Measurements from ENCODE around the gene ANKRD22.
"Not testable (repeated sequence)": the region's sequence is repeated elsewhere in the genome, so short reads cannot be mapped to it uniquely, and the experiment has no call there.

The ANKRD22 gene

DNA sequence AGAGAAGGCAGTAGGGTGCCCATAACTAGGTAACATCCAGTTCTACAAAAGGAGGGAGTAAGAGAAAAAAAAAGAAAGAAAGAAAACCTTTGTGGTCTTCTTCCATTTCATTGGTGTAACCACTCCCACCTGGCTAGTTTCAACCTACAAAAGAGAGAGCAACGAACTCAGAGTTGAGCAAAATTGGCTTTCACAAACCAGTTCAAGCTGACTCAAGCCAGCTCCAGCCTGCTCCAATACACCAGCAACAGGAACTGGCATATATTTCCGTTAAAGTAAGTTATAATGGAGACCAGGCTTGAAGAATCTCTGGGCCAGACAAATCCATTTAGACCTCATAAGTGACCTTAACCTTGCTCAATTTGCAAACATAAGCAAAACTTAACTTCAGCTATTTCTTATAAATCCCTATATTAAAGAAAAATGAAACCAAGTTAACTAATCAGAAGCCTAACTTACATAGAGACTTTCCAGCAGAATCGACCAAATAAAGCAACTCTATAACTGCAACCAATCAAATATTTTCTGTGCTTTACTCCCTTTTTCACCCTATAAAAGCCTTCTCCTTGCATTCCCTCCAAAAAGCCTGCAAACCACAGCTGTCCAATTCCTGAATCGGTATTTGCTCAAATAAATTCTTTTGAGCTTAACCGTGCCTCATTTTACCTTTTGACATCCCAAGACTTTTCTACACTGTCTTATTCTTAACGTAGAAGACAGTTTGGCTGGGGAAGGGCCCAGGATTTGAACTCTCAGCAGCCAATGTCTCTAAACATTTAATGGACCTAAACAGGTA is 10.1 kb downstream of the ANKRD22 start:
- DNase-seq: no peak
- in situ Hi-C loops (cut with HindIII; ENCODE audit: low pct_ligation_motif_present, low pct_unique_long_range_greater_than_20kb, low sequenced_read_pairs): no loop called here

DNA sequence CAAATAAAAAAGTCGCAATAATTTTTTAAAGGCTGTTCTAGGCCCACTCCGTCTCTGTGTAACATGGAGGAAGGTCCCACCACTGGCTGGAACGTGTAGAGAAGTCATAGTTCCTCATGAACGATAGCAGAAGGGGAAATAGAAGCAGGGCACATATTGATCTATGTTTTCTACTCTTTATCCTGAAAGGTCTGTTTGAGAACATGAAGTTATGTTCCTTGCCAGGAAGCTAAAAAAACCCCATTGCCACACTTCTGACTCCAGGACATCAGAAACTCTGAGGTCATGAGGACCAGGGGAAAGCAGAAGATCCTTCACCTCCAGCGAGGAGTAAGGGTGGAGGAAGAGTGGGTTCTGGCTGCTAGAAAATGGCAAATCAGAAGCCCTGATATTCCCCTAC is 10.8 kb downstream of the ANKRD22 start:
- no peak for DNase-seq
- in situ Hi-C loops (cut with HindIII; ENCODE audit: low pct_ligation_motif_present, low pct_unique_long_range_greater_than_20kb, low sequenced_read_pairs): no loop called here

DNA sequence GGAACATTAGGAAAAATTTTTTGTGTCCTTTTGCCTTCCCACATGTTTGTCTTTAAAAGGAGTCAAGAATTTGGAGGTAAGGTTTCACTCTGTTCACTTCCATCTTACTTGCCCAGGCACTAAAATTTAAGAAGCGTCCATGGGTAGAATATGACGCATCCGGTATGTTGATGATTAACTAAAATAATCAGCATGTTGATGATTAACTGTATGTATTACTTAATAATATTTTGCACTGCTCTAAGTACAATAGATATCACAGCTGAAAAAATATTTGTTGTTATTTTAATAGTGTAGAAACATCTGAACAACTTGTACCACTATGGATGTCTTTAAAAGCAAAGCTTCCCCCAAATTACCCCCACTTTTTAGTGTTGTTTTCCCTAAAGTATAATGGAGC is 11.5 kb downstream of the ANKRD22 start:
- DNase-seq: peak; percentile 14
- in situ Hi-C loops (cut with HindIII; ENCODE audit: low pct_ligation_motif_present, low pct_unique_long_range_greater_than_20kb, low sequenced_read_pairs): no loop called here

DNA sequence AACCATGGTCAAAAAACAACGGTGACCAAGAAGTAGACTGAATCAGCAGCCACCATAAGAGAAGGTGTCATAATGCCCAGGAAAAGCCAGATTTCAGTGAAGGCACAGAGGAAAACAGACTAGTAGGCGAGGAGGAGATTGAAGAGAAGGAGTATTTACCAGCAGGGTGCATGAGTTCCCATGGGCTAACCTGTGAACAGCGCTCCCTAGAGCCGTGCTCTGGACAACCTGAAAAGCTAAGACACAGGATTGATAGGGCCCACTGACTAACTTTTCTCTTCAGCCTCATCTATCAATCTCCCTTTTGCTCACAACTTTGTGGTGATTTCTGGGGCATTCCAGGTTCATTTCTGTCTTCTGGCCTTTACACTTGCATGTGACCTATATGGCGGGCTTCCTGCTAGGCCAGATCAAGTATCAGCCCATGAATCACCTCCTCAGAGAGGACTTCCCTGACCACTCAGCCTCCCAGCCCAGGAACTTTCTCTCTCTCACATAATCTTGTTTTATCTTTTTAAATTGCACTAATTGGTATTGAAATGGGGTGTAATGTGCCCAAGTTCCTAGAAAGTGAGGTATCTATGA is 12.8 kb downstream of the ANKRD22 start:
- in situ Hi-C loops (cut with HindIII; ENCODE audit: low pct_ligation_motif_present, low pct_unique_long_range_greater_than_20kb, low sequenced_read_pairs): no loop called here
- no peak for DNase-seq

DNA sequence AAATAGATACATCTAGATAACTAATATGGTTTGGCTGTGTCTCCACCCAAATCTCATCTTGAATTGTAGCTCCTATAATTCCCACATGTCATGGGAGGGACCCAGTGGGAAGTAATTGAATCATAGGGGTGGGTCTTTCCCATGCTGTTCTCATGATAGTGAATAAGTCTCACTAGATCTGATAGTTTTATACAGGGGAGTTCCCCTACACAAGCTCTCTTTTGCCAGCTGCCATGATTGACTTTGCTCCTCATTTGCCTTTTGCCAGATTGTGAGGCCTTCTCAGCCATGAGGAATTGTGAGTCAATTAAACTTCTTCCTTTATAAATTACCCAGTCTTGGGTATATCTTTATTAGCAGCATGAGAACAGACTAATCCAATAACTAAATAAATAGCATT is 14.0 kb downstream of the ANKRD22 start:
- DNase-seq; in situ Hi-C loops (cut with HindIII; ENCODE audit: low pct_ligation_motif_present, low pct_unique_long_range_greater_than_20kb, low sequenced_read_pairs): not testable (repeated sequence)

DNA sequence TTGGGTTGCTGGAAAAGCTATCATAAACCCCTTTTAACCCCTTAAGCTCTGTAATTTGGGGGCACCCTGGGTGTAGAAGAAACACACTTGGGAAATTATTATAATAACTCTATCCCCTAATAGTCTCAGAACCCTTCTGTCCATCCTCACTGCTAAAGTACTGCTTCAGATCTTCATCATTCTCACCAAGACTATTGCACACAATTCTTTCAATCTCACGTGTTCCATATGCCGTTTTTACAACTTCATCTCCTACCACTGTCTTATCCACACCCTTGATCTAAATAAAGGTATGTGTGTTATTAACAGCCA is 15.8 kb downstream of the ANKRD22 start:
- in situ Hi-C loops (cut with HindIII; ENCODE audit: low pct_ligation_motif_present, low pct_unique_long_range_greater_than_20kb, low sequenced_read_pairs): no loop called here
- DNase-seq: no peak

DNA sequence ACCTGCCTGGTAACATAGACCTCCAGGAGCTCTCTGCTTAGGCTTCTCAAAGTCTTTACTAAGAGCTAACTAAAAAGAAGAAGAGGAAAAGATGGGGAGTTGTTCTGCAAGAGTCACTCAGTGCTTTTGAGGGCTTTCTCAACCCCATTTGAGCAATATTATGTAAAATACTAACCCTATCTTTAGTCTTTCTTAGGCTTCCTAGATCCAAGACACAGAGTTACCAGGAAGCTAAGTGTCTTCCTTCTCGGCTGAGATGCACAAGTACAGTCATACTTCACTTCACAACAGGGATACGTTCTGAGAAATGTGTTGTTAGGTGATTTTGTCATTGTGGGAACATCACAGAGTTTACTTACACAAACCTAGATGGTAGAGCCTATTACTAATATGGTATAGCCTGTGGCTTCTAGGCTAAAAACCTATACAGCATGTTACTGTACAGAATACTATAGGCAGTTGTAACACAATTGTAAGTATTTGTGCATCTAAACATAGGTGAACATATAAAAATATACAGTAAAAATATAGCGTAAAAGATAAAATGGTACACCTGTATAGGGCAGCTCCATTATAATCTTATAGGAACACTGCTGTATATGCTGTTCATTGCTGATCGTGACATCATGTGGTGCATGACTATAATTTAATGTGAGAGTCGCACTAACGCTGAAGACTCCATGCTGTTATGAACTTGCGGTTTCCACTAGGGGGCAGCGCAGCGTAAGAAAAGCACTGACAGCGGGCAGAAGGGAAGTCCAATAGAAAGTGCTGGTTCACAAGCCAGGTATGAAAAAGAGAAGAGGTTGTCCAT is 16.3 kb downstream of the ANKRD22 start:
- in situ Hi-C loops (cut with HindIII; ENCODE audit: low pct_ligation_motif_present, low pct_unique_long_range_greater_than_20kb, low sequenced_read_pairs): no loop called here
- peak; percentile 88 for DNase-seq

DNA sequence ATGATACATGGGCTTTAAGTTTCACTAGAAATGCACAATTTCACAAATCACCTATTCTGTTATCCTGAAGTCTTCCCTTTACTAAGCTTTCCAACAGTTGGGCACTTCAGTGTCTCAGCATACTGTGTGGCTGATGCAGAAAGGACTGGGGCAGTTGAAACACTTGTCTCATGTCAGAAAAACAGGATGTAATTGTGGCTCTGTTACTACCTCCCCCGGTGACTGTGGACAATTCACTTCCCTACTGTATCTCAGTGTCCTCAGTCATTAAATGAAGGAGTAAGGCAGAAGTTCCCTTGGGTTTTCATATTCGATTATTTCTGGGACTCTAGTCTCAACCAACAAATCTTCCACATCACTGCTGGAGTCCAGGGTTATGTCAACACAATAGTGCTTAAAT is 17.9 kb downstream of the ANKRD22 start:
- DNase-seq: no peak
- in situ Hi-C loops (cut with HindIII; ENCODE audit: low pct_ligation_motif_present, low pct_unique_long_range_greater_than_20kb, low sequenced_read_pairs): no loop called here

DNA sequence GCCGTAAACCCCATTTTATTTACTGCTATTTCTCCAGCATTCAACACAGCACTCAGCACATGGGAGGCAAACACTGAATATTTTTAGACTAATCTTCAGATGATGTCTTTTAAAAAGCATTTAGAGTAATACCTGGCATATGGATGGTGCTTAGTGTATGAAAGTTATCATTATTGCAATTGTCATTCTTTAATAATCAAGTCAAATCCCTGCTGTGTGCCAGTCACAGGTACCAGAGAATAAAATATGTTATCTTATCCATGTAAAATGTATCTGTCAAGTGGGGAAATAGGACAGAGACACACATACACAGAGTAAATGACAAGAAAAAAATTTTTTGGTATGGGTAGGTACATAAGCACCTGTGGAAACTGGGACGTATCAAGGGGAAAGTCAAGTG is 18.5 kb downstream of the ANKRD22 start:
- no peak for DNase-seq
- in situ Hi-C loops (cut with HindIII; ENCODE audit: low pct_ligation_motif_present, low pct_unique_long_range_greater_than_20kb, low sequenced_read_pairs): no loop called here

DNA sequence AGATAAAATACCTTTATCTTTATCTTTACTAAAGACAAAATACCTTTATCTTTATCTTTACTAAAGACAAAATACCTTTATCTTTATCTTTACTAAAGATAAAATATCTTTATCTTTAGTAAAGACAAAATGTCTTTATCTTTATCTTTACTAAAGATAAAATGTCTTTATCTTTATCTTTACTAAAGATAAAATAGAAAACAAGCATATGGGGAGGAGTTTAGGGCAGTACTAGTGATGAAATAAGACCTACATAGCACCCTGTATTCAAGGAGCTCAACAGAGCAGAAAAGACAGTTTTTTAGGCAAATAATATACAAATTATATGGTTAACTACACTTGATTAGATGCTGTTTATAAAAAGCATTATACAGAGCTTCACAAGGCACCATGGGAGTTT is 19.3 kb downstream of the ANKRD22 start:
- in situ Hi-C loops (cut with HindIII; ENCODE audit: low pct_ligation_motif_present, low pct_unique_long_range_greater_than_20kb, low sequenced_read_pairs): no loop called here

DNA sequence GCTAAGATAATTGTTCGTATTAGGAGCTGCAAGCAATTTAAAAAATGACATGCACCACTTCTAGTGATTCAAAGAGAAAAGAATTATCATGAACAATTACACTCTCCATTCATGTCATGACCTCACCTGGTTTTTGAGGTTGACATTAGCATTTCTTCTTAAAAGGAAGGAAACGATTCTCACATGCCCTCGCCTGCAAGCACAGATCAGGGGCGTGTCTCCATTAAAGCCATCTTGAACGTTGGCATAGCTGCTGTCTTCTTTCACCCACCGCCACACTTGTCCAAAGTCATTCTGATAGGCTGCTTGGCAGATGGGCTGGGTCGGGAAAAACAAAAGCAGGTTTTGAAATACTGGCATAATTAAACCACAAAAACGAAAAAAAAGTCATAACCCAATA is 19.9 kb downstream of the ANKRD22 start:
- in situ Hi-C loops (cut with HindIII; ENCODE audit: low pct_ligation_motif_present, low pct_unique_long_range_greater_than_20kb, low sequenced_read_pairs): no loop called here
- no peak for DNase-seq

More for the DNA sequence above, 19.3 kb downstream of the ANKRD22 start:
- DNase-seq: no peak

DNA sequence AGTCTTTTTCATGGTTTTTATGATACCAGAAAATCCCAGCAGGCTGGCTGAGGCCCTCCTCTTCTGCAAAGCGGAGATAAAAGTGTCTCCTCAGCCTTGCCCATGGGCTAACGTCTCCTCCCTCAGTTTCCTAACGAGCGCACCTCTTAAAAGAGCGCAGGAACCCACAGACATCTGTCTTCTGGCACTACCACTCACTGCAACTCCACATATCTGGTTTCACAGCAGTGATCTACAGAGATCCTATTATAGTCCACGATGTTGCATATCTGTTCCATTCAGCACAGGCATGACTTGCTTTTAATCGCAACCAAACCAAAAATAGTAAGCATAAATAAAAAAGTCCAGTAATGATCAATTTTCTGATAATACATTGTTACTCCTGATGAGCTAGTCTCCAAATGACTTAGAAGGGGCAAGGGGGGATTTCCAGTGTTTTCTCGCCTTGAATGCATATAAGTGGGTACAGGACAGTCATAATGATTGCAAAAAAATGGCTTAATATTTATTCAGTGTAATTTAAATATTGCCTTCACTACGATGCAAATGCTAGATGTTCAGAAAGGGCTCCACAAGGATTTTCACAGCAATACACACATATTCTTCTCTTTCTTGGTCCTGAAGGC is 20.9 kb downstream of the ANKRD22 start:
- no peak for DNase-seq
- in situ Hi-C loops (cut with HindIII; ENCODE audit: low pct_ligation_motif_present, low pct_unique_long_range_greater_than_20kb, low sequenced_read_pairs): no loop called here

DNA sequence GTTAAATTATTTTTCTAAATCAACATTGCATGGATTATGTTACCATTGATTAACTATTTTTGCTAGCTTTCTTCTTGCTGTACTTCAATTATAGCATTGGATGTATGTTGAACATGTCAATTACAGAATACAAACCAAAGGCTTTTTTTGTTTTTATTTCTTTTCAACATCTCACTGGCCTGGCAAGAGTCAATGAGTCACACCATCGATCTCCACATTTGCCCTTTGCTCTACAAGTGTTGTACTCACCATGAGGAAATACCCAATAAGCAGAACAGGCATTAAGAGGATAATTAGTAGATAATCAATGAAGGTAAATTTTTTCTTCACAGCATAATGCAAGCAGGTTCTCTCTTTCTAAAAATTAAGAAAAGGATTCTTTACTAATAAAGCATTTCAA is 23.3 kb downstream of the ANKRD22 start:
- no peak for DNase-seq
- in situ Hi-C loops (cut with HindIII; ENCODE audit: low pct_ligation_motif_present, low pct_unique_long_range_greater_than_20kb, low sequenced_read_pairs): no loop called here

DNA sequence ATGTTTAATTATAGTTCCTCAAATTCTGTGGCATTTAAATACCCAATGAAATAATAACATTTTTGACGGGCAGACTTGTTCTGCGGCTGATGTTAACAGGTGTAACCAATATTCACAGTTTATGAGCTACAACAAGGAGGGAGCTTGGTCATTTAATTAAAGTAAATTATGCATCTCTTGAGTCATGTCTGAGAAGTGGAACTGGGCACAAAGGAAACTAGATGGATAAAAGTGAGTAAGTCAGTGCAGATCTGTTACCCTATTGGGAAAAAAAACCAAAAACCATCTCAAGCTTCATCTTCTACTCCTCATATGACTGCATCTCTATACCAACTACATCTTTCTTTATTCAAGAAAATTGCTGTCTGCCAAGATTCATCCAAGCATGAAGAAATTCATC is 24.0 kb downstream of the ANKRD22 start:
- no peak for DNase-seq
- in situ Hi-C loops (cut with HindIII; ENCODE audit: low pct_ligation_motif_present, low pct_unique_long_range_greater_than_20kb, low sequenced_read_pairs): no loop called here

DNA sequence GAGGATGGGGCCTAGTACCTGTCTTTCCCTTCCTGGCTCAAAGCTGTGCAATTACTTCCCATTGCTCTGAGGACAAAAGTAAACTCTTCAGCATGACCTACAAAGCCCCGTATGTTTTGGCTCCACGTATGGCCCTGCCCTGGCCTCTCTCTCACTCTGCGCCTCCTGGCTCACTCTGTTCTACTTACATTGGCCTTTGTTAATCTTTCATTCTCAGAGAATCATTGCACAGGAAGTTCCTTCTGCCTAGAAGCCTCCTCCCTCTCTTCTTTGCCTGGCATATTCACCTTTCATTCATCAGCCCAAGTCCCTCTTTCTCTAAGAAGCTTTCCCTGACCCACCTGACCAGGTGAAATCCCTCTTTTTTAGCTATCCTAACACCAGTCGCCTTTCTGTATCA is 25.3 kb downstream of the ANKRD22 start:
- DNase-seq: no peak
- in situ Hi-C loops (cut with HindIII; ENCODE audit: low pct_ligation_motif_present, low pct_unique_long_range_greater_than_20kb, low sequenced_read_pairs): no loop called here

DNA sequence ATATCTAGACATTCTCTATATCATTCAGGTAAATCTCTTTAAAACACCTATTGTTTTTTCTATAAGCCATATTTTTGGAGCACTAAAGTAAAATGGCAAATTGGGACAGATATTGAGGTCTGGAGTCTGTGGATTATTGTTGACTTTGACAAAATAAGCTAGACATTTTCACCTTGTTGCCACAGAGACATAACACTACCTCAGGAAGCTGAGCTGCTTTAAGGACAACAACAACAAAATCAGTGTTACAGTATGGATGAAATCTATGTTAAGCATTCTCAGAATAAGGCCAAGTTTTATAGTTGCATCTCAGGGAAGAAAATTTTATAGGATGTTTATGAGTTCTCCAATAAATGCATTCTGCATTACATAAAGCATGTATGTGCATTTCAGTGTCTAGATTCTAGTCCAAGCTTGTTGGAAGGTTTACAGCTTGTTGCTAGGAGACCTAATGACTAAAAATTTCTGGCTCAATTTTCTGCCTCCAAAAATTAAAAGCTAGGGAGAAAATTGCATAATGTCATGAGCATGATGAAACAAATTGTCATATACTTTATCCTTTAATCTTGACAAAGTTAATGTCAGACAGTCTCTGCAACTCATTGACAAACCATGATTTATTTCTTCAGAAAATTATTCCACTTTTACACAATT is 30.8 kb downstream of the ANKRD22 start:
- in situ Hi-C loops (cut with HindIII; ENCODE audit: low pct_ligation_motif_present, low pct_unique_long_range_greater_than_20kb, low sequenced_read_pairs): no loop called here
- no peak for DNase-seq

DNA sequence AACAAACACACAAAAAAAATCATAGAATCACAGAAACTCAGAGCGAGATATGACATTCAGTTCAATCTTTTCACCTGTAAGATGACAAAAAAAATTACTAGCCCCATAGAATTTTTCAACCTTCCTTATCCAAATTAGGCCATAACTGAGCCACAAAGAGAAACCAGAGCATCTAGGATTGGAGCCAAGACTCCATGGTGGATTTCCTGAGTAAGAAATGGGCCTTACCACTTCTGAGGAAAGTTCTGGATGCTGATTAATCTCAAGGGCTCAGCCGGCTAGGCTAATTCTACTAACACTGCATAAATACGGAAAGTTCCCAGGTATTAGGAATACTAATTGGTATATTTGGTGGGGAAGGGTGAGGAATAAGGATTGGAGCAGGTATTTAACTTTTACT is 32.4 kb downstream of the ANKRD22 start:
- no peak for DNase-seq
- in situ Hi-C loops (cut with HindIII; ENCODE audit: low pct_ligation_motif_present, low pct_unique_long_range_greater_than_20kb, low sequenced_read_pairs): no loop called here

DNA sequence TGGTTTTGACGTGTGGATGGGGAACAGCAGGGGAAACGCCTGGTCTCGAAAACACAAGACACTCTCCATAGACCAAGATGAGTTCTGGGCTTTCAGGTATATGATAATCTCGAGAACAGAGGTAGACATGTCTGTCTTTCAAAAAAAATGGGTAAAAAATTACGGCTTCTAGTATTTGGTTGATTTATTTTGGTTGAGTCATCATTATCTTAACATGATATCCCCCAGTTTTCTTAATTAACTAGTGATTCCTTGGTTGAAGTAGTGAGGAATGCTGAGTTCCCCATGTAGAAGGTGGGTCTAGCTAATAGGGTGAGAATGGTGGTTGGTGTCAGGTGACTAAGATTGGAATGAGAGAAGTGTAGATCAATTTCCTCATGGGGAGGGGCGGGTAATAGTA is 38.4 kb downstream of the ANKRD22 start:
- in situ Hi-C loops (cut with HindIII; ENCODE audit: low pct_ligation_motif_present, low pct_unique_long_range_greater_than_20kb, low sequenced_read_pairs): no loop called here
- no peak for DNase-seq

All from ACHN (cell line).